ENCODE data around the gene RIT2.
"Not testable (repeated sequence)": the region's sequence is repeated elsewhere in the genome, so short reads cannot be mapped to it uniquely, and the experiment has no call there.

The RIT2 gene

GRCh38 chr18:42745171-42745570 lies 370.3 kb downstream of the RIT2 start:
- no peak for DNase-seq

GRCh38 chr18:42743373-42744138 lies 371.9 kb downstream of the RIT2 start:
- DNase-seq, result no peak

GRCh38 chr18:42742969-42743368 lies 372.5 kb downstream of the RIT2 start:
- DNase-seq, result no peak

- DNase-seq, result no peak
Observed at GRCh38 chr18:42742474-42742873, 373.0 kb downstream of the RIT2 start.

- not testable (repeated sequence) for DNase-seq
Observed at GRCh38 chr18:42741805-42742347, 373.6 kb downstream of the RIT2 start.

DNA sequence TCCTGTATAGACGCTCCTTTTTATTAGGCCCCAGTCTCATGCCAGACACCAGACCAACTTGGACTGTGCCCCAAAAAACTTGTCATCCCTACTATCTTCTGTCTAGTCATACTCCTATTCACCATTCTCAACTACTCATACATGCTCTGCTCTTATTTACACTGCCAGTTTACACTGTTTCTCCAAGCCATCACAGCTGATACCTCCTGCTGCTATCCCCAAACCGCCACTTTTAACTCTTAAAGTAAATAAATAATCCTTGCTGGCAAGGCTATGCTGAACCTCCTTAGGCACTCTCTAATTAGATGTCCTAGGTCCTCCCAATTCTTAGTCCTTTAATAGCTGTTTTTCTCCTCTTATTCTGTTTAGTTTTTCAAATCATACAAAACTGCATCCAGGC lies 374.2 kb downstream of the RIT2 start:
- DNase-seq, result not testable (repeated sequence)

GRCh38 chr18:42736074-42736473 lies 379.4 kb downstream of the RIT2 start:
- DNase-seq, result no peak

DNA sequence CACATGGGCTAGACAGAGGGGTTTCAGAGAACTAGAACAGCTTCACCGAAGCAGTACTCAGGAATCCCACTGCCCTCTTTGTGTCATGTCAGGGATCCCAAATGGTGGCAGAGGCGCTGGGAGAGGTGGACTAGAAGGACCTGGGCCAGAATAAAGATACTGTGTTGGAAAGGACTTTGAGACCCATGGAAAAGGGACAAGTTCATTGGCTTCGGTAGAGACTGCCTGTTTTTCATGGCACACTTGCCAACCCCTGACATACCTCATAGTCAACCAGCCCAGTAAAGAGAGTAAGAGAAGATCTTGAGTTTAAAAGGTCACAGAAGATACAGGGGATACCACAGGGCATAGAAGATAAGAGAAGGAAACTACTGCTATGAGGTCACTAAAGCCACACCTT lies 381.0 kb downstream of the RIT2 start:
- DNase-seq, result no peak

DNA sequence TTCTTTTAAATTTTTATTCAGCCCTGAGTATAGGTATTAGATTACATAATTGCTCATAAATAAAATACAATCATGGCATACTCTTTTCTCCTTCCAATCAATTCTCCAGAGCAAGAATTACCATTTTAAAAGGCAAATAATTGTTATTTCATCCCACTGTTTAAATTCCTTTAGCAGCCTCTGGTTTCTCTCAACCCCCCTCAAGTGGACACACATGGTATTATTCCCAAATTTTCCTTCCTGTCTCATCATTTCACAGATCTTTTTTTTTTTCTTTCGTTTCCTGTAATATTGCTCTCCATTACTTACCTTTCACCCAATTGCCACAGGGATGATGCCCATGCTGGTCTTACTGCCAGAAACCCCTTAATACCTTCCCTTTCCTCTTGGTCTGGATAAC lies 385.2 kb downstream of the RIT2 start:
- DNase-seq, result no peak

- no peak for DNase-seq
Observed at GRCh38 chr18:42719221-42719620, 396.3 kb downstream of the RIT2 start.

GRCh38 chr18:42712065-42712464 lies 403.4 kb downstream of the RIT2 start:
- no peak for DNase-seq

GRCh38 chr18:42707080-42707479 lies 408.4 kb downstream of the RIT2 start:
- DNase-seq, result no peak

- DNase-seq, result no peak
Observed at GRCh38 chr18:42706618-42707017, 408.9 kb downstream of the RIT2 start.

DNA sequence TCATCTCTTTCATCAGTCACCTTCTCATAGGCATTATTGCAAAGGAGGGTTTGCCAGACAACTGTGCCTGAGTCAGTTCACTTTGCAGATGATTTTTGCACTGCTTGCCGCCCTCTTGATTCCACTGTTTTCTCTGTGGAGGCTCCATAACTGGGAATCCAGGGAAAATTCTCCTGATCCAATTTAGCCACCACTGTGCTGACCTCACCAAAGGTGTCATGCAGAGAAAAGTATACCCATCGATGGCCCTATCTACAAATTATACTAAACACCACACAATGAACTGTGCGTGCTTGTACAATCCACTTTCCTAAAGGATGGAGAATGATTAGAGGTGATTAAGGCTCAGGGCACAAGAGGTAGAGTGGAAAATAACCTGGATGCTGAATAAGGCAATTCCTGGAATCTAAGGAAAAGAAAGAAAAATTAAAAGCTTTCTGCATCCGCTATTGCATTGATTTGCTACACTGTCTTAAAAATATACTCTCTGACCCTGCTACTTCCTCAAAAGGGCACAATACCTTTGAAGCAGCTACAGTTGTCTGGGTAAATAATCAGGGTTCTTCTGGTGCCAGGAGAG lies 409.4 kb downstream of the RIT2 start:
- DNase-seq, result no peak
